Neuronal stem cell (in vitro differentiated cells): Measurements from ENCODE around the gene TUSC1.

Experiments
- DNase-seq: peaks from one replicate; pipeline ENCODE4 v3.0.0-alpha.2; 2013; ENCODE audit warnings: low spot score
- H2AFZ ChIP-seq: one replicate; pipeline ENCODE4 v1.6.1; 2013; ENCODE audit warnings: mild to moderate bottlenecking, low read length, inconsistent platforms
- H2AK5ac ChIP-seq: 2 replicates; pipeline ENCODE4 v1.6.1; 2013; ENCODE audit warnings: low read depth, mild to moderate bottlenecking, inconsistent platforms, low read length, moderate library complexity, mixed read lengths
- H2BK120ac ChIP-seq: 2 replicates; pipeline ENCODE4 v1.6.1; 2013; ENCODE audit warnings: low read depth, mild to moderate bottlenecking, inconsistent platforms, low read length, moderate library complexity, mixed read lengths
- H2BK12ac ChIP-seq: one replicate; pipeline ENCODE4 v1.6.1; 2013; ENCODE audit warnings: low read length, inconsistent platforms
- H2BK15ac ChIP-seq: 2 replicates; pipeline ENCODE4 v1.6.1; 2013; ENCODE audit warnings: mild to moderate bottlenecking, low read length, inconsistent platforms, mixed read lengths
- H2BK5ac ChIP-seq: one replicate; pipeline ENCODE4 v1.6.1; 2013; ENCODE audit warnings: inconsistent platforms, mild to moderate bottlenecking, low read length, moderate library complexity
- H3K14ac ChIP-seq: one replicate; pipeline ENCODE4 v1.6.1; 2013; ENCODE audit warnings: low read length, inconsistent platforms
- H3K18ac ChIP-seq: 2 replicates; pipeline ENCODE4 v1.6.1; 2013; ENCODE audit warnings: low read length, inconsistent platforms
- H3K23ac ChIP-seq: 2 replicates; pipeline ENCODE4 v1.6.1; 2013; ENCODE audit warnings: low read depth, mild to moderate bottlenecking, mixed read lengths, low read length, inconsistent platforms; ENCODE audit not compliant: poor library complexity
- H3K27ac ChIP-seq: replicated peaks from 3 replicates; pipeline ENCODE4 v1.5.1; 2013; ENCODE audit warnings: low read length, inconsistent platforms
- H3K27me3 ChIP-seq, 3 experiments: 2 replicates each; pipeline ENCODE4 v1.6.1; 2013; ENCODE audit warnings: low read length in 3 of 3, mild to moderate bottlenecking in 2 of 3, inconsistent platforms in 1 of 3, low read depth in 1 of 3, mixed read lengths in 1 of 3, moderate library complexity in 1 of 3; ENCODE audit not compliant: control insufficient read depth in 3 of 3, insufficient read depth in 3 of 3
- H3K36me3 ChIP-seq, 2 donors: replicated peaks in 1 of 2; 2 replicates each; pipeline ENCODE4 v1.6.1; 2013; ENCODE audit warnings: low read length in 2 of 2; ENCODE audit not compliant: control insufficient read depth in 2 of 2, insufficient read depth in 2 of 2
- H3K4ac ChIP-seq: 2 replicates; pipeline ENCODE4 v1.6.1; 2013; ENCODE audit warnings: inconsistent platforms, mild to moderate bottlenecking, low read length, moderate library complexity
- H3K4me1 ChIP-seq, 2 donors: 1 replicate in 1 of 2; 2 replicates in 1 of 2; pipeline ENCODE4 v1.6.1; 2013; ENCODE audit warnings: low read length in 2 of 2, low read depth in 1 of 2; ENCODE audit not compliant: control insufficient read depth in 2 of 2, insufficient read depth in 1 of 2
- H3K4me2 ChIP-seq: one replicate; pipeline ENCODE4 v1.6.1; 2013; ENCODE audit warnings: mild to moderate bottlenecking, low read length, inconsistent platforms; ENCODE audit not compliant: insufficient read depth, poor library complexity, severe bottlenecking
- H3K4me3 ChIP-seq, 2 donors: 2 replicates each; pipeline ENCODE4 v1.5.1; 2013; ENCODE audit warnings: low read length in 2 of 2, mild to moderate bottlenecking in 2 of 2, inconsistent platforms in 1 of 2, moderate library complexity in 1 of 2
- H3K79me1 ChIP-seq: one replicate; pipeline ENCODE4 v1.6.1; 2013; ENCODE audit warnings: low read depth, mild to moderate bottlenecking, inconsistent platforms, low read length, moderate library complexity
- H3K9ac ChIP-seq: one replicate; pipeline ENCODE4 v1.6.1; 2013; ENCODE audit warnings: mild to moderate bottlenecking, low read depth, low read length, inconsistent platforms; ENCODE audit not compliant: poor library complexity
- H3K9me3 ChIP-seq, 2 donors: replicated peaks in 1 of 2; 2 replicates each; pipeline versions ENCODE3 to v1.6.1; 2013; ENCODE audit warnings: low read length in 2 of 2, mild to moderate bottlenecking in 2 of 2, inconsistent platforms in 1 of 2, low read depth in 1 of 2, mixed read lengths in 1 of 2, moderate library complexity in 1 of 2; ENCODE audit not compliant: control insufficient read depth in 2 of 2, insufficient read depth in 1 of 2
- H4K8ac ChIP-seq: one replicate; pipeline ENCODE4 v1.6.1; 2013; ENCODE audit warnings: low read depth, mild to moderate bottlenecking, inconsistent platforms, low read length, moderate library complexity
- H4K91ac ChIP-seq: one replicate; pipeline ENCODE4 v1.6.1; 2013; ENCODE audit warnings: low read length, low read depth, mild to moderate bottlenecking, inconsistent platforms; ENCODE audit not compliant: poor library complexity
- WGBS, 2 donors: extraction: QIAGEN DNeasy Blood & Tissue Kit; methylation state at CpG; one replicate each; pipeline ENCODE4 v1.1.7; 2013; ENCODE audit warnings: missing lambda C conversion rate in 2 of 2, mixed read lengths in 1 of 2; ENCODE audit not compliant: insufficient read length in 2 of 2, insufficient replicate concordance in 1 of 2; ENCODE audit errors: extremely low coverage in 2 of 2; 5-methylcytosine and 5-hydroxymethylcytosine counted together

The TUSC1 gene

DNA sequence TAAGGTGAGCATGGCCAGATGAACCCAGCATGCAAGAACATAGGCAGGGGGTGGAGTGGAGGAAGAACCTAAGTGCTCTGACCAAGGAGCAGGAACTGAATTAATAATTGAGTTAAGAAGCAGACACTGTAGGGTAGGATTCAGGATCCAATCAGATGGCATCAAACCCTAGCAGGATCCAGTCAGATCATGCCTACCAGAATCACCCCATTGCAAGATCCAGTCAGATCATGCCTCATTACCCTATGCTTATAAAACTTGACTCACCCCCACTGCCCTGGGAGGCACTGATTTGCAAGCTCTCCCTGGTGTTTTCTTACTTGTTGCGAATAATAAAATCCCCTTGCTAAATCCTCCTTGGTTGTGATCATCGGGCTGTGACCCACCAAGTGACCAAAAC, 19.7 kb downstream of the TUSC1 start:
- Histone ChIP-seq H4K91ac (no peak overlapping the region), H3K23ac (no peak overlapping the region), H3K14ac (no peak overlapping the region), H3K9me3 (no peaks in the 10 kb centered on the region), H2BK12ac (no peak overlapping the region), H3K4me2 (no peak overlapping the region), H3K36me3 (no peaks in the 10 kb centered on the region), H3K9ac (no peak overlapping the region), H2BK15ac (no peak overlapping the region), H3K4me3 (no peak overlapping the region), H2BK5ac (no peak overlapping the region), H3K79me1 (no peaks in the 10 kb centered on the region), H3K27me3 (no peaks in the 10 kb centered on the region), H3K4me1 (no peaks in the 10 kb centered on the region), H3K18ac (no peak overlapping the region), H3K4ac (no peak overlapping the region), H2AFZ (no peak overlapping the region), H2BK120ac (no peak overlapping the region), H4K8ac (no peak overlapping the region), H3K27ac (no peak overlapping the region), H2AK5ac (no peak overlapping the region)
- no CpG with 5 or more reads among the region's 2 CpGs for WGBS, 2 donors
- DNase-seq = no peak

DNA sequence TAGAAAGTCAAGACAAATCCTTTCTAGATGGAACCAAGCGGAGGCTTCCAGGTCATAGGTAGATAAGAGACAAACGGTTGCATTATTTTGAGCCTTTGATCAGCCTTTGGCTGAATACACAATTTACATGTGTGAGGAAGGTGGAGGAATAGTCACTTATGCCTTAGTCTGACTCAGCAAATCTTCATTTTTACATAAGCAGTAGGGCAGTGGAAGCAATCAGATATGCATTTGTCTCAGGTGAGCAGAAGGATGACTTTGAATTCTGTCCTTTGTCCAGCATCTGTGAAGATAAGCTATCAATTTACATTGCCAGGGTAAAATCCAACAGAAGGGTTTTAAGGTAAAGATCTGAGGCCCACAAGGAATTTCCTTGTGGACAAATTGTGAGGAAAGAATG, 23.8 kb downstream of the TUSC1 start:
- Histone ChIP-seq H3K4me1 (no peaks in the 10 kb centered on the region), H3K27ac (no peak overlapping the region), H3K36me3 (no peaks in the 10 kb centered on the region), H2BK12ac (no peak overlapping the region), H3K18ac (no peak overlapping the region), H3K4me2 (no peak overlapping the region), H3K4me3 (no peak overlapping the region), H4K91ac (no peak overlapping the region), H2BK120ac (no peak overlapping the region), H2BK15ac (no peak overlapping the region), H3K79me1 (no peaks in the 10 kb centered on the region), H3K27me3 (no peaks in the 10 kb centered on the region), H3K14ac (no peak overlapping the region), H2BK5ac (no peak overlapping the region), H2AK5ac (no peak overlapping the region), H2AFZ (no peak overlapping the region), H3K4ac (no peak overlapping the region), H3K23ac (no peak overlapping the region), H3K9ac (no peak overlapping the region), H3K9me3 (no peaks in the 10 kb centered on the region), H4K8ac (no peak overlapping the region)
- no peak for DNase-seq
- WGBS, 2 donors = no CpG with 5 or more reads among the region's 2 CpGs

DNA sequence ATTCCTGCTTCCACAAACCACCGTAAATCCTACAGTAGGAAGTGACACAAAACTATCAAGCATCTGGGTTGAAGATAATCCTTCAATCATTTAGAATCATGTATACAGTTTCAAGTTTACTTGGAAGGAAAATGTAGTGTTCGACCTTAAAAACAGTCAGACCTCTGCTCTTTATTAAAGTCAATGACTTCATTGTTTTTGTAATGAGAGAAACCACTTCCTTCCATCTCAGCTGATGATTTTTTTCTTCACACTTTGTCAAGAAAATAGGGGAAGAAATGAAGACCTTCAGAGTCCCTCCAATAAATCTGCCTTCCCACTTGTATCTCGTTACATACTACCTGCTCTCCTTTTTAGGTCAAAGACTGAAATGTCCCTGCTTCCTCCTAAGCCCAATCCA, 30.1 kb downstream of the TUSC1 start:
- Histone ChIP-seq H4K91ac (no peak overlapping the region), H3K27ac (no peak overlapping the region), H2AFZ (no peak overlapping the region), H3K27me3 (no peaks in the 10 kb centered on the region), H2BK12ac (no peak overlapping the region), H2BK120ac (no peak overlapping the region), H3K14ac (no peak overlapping the region), H3K4me1 (no peaks in the 10 kb centered on the region), H3K36me3 (no peaks in the 10 kb centered on the region), H2BK15ac (no peak overlapping the region), H3K4me3 (no peak overlapping the region), H3K4me2 (no peak overlapping the region), H2AK5ac (no peak overlapping the region), H4K8ac (no peak overlapping the region), H3K4ac (no peak overlapping the region), H3K79me1 (no peaks in the 10 kb centered on the region), H3K18ac (no peak overlapping the region), H2BK5ac (no peak overlapping the region), H3K9ac (no peak overlapping the region), H3K23ac (no peak overlapping the region), H3K9me3 (no peaks in the 10 kb centered on the region)
- no peak for DNase-seq
- no CpG with 5 or more reads among the region's 3 CpGs for WGBS, 2 donors

DNA sequence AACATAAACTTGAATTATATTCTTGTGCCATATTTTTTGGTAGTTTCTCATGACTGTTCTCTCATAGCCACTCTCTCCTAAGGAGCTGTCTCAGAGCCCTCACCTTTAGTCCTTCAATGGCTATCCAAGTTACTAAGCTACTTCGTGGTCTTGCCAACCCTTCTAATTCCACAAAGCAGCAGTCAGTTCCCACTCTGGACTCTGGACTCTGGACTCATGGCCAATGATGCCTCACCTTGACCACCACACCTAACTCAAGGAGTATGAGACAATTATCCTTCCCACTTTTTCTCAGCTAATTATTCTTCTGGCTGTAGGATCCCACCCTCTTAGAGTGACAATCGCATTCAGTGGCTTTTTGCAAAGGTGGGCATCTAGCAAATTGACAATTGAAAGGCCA, 42.2 kb downstream of the TUSC1 start:
- H3K9ac ChIP-seq = no peak overlapping the region
- H2BK5ac ChIP-seq = no peak overlapping the region
- no peak overlapping the region for H3K14ac ChIP-seq
- no peak overlapping the region for H3K18ac ChIP-seq
- no peak overlapping the region for H2BK15ac ChIP-seq
- H3K4ac ChIP-seq = no peak overlapping the region
- DNase-seq = no peak
- no peaks in the 10 kb centered on the region for H3K79me1 ChIP-seq
- H3K9me3 ChIP-seq = no peaks in the 10 kb centered on the region
- H4K8ac ChIP-seq = no peak overlapping the region
- H3K4me1 ChIP-seq = no peaks in the 10 kb centered on the region
- no peak overlapping the region for H2AFZ ChIP-seq
- no peaks in the 10 kb centered on the region for H3K36me3 ChIP-seq
- no peak overlapping the region for H3K4me2 ChIP-seq
- H3K23ac ChIP-seq = no peak overlapping the region
- H3K27ac ChIP-seq = no peak overlapping the region
- no peak overlapping the region for H3K4me3 ChIP-seq
- no peak overlapping the region for H4K91ac ChIP-seq
- no CpG with 5 or more reads among the region's 2 CpGs for WGBS, 2 donors
- H2BK12ac ChIP-seq = no peak overlapping the region
- no peak overlapping the region for H2BK120ac ChIP-seq
- H3K27me3 ChIP-seq = no peaks in the 10 kb centered on the region
- H2AK5ac ChIP-seq = no peak overlapping the region
